Activated CD4-positive, alpha-beta T cell treated with anti-CD3 and anti-CD28 coated beads, Interleukin-2, amount 50 U/mL, for 1 hour (primary cell): ENCODE results near the gene SRI.

ENCODE experiments used
- DNase-seq: peaks from one replicate; pipeline ENCODE4 v3.0.0-alpha.2; 2020

The SRI gene

GRCh38 chr7:88224601-88225275 lies 4.9 kb upstream of the SRI start:
- no peak for DNase-seq

- DNase-seq: no peak
These were observed 3.4 kb upstream of the SRI start for GRCh38 chr7:88223265-88223664.

- DNase-seq: peak; percentile 12
These were observed 817 bp downstream of the SRI start for GRCh38 chr7:88218836-88219605.

- no peak for DNase-seq
These were observed 1.5 kb downstream of the SRI start for GRCh38 chr7:88218429-88218745.

GRCh38 chr7:88217675-88218428 lies 2.0 kb downstream of the SRI start:
- DNase-seq: no peak

- no peak for DNase-seq
These were observed 3.6 kb downstream of the SRI start for GRCh38 chr7:88216276-88216675.

GRCh38 chr7:88215295-88215694 lies 4.5 kb downstream of the SRI start:
- no peak for DNase-seq

GRCh38 chr7:88214456-88214855 lies 5.4 kb downstream of the SRI start:
- no peak for DNase-seq

GRCh38 chr7:88212918-88213317 lies 6.9 kb downstream of the SRI start:
- no peak for DNase-seq

GRCh38 chr7:88208521-88208920 lies 11.3 kb downstream of the SRI start:
- DNase-seq: no peak

GRCh38 chr7:88206254-88206653 lies 13.6 kb downstream of the SRI start:
- no peak for DNase-seq

GRCh38 chr7:88205179-88205578 lies 14.7 kb downstream of the SRI start:
- DNase-seq: no peak

GRCh38 chr7:88204525-88205110 lies 15.2 kb downstream of the SRI start:
- DNase-seq: no peak

GRCh38 chr7:88203401-88203800 lies 16.4 kb downstream of the SRI start:
- DNase-seq: no peak

GRCh38 chr7:88202799-88203198 lies 17.0 kb downstream of the SRI start:
- no peak for DNase-seq

- DNase-seq: no peak
These were observed 17.6 kb downstream of the SRI start for GRCh38 chr7:88202278-88202677.

GRCh38 chr7:88201305-88201704 lies 18.5 kb downstream of the SRI start:
- no peak for DNase-seq

- DNase-seq: no peak
These were observed 19.0 kb downstream of the SRI start for GRCh38 chr7:88200789-88201188.

- DNase-seq: no peak
These were observed 19.6 kb downstream of the SRI start for GRCh38 chr7:88200261-88200660.

- DNase-seq: no peak
These were observed 27.9 kb downstream of the SRI start for GRCh38 chr7:88191911-88192310.

GRCh38 chr7:88185650-88186049 lies 34.2 kb downstream of the SRI start:
- no peak for DNase-seq

- DNase-seq: no peak
These were observed 35.0 kb downstream of the SRI start for GRCh38 chr7:88184848-88185304.

- no peak for DNase-seq
These were observed 36.8 kb downstream of the SRI start for GRCh38 chr7:88183051-88183450.

- no peak for DNase-seq
These were observed 43.6 kb downstream of the SRI start for GRCh38 chr7:88176190-88176589.
